ENCODE data around the gene GDPGP1.
"Not testable (repeated sequence)": the region's sequence is repeated elsewhere in the genome, so short reads cannot be mapped to it uniquely, and the experiment has no call there.

GDPGP1 gene

GRCh38 chr15:90264671-90265070 is 30.7 kb downstream of the GDPGP1 start:
- DNase-seq = no peak

DNA sequence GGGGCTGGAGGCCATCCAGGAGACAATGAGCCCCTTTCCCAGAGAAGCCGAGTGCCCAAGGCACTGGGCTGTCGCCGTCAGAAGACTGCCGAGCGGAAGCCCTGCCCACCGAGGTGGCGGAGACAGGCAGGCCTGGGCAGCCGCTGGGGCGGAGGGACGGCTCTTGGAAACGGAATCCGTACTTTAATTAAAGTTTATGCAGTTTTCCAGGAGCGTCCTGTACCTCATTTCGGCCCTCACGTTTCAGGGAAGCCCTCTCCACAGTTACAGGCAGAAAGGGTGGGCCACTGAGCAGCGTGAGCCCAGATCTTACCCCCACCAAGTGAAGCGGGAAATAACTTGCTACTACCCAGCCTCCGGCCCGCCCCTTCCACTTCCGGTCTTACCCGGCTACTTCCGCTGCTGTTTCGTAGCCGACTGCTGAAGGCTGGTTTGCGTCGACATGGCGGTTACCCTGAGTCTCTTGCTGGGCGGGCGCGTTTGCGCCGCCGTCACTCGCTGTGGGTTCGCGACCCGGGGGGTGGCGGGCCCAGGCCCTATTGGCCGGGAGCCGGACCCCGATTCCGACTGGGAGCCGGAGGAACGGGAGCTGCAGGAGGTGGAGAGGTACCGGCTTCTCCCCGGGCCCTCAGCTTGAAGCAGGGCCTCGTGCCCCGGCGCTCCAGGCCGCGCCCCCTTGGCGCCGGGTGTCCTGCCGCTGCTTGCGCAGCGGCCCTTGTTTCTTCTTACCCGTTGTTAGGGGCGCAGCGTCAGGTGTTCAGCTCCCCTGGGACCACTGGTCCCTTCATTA is 31.5 kb downstream of the GDPGP1 start, which contains the start of gene NGRN:
NGRN (plus strand) TSS at position 402 of the 790 bp plus-strand sequence; CDS start at position 443, 41 bp downstream.
- DNase-seq = peak; percentile 40

DNA sequence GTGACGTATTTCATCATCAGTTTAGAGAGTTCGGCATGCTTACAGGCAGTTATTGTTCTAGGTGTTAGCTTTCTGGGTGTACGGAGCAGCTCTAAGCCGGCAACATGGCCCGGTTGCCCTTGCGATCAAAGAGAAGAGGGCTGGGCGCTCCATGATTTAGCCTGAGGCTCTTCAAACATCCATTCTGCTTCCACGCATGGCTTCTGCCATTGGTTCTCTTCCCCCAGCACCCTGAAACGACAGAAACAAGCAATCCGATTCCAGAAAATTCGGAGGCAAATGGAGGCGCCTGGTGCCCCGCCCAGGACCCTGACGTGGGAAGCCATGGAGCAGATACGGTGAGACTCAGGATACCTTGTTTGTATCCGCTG is 32.0 kb downstream of the GDPGP1 start:
- no peak for DNase-seq

- DNase-seq = no peak
These were observed 32.5 kb downstream of the GDPGP1 start for GRCh38 chr15:90266485-90266884.

DNA sequence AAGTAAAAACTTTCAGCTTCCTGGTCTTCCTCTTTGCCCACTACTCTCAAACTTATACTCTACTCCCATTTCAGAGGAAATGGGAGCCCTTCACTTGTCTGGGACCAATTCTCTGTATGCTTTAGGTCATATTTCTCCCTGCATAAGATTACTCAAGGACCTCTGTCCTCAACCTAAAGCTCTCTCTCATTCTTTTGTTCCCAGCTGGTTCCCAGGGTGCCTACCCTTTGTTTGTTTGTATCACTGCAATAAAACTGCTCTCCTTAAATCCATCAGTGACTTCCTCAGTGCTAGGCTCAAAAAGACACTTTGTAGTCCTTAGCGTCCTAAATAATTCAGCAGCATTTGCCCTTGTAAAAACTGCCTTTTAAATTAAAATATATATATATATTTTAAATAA is 34.4 kb downstream of the GDPGP1 start:
- DNase-seq = peak; percentile 48

- no peak for DNase-seq
These were observed 36.6 kb downstream of the GDPGP1 start for GRCh38 chr15:90270502-90271150.

- DNase-seq = no peak
These were observed 37.6 kb downstream of the GDPGP1 start for GRCh38 chr15:90271459-90272166.

DNA sequence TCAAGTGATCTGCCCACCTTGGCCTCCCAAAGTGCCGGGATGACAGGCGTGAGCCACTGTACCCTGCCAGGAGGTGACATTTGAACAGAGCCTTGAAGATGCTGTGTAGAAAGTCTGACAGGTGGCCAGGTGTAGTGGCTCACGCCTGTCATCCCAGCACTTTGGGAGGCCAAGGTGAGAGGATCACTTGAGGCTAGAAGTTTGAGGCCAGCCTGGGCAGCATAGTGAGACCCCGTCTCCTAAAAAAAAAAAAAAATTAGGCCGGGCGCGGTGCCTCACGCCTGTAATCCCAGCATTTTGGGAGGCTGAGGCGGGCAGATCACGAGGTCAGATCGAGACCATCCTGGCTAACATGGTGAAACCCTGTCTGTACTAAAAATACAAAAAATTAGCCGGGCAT is 44.5 kb downstream of the GDPGP1 start:
- DNase-seq = not testable (repeated sequence)

- DNase-seq = not testable (repeated sequence)
These were observed 46.7 kb downstream of the GDPGP1 start for GRCh38 chr15:90280743-90281142.

- not testable (repeated sequence) for DNase-seq
These were observed 47.6 kb downstream of the GDPGP1 start for GRCh38 chr15:90281637-90282036.

GRCh38 chr15:90286678-90287077 is 52.7 kb downstream of the GDPGP1 start:
- DNase-seq = no peak

GRCh38 chr15:90287101-90287500 is 53.1 kb downstream of the GDPGP1 start:
- DNase-seq = no peak

DNA sequence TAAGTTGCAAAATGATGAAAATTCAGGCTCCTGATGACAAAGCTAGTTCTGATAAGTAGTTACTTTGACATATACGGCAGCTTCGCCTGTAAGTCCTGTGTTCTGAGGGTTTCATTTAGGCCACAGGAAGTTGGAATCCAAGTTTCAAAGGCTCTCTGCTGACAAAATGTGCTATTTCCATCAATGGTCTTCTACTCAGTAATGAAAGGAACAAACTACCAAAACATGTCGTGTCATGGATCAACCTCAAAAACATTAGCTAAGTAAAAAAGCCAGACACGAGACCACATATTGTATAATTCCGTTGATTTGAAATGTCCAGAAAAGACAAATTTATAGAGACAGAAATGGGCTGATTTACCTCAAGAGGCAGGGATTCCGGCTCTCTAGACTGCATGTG is 53.9 kb downstream of the GDPGP1 start:
- no peak for DNase-seq

DNA sequence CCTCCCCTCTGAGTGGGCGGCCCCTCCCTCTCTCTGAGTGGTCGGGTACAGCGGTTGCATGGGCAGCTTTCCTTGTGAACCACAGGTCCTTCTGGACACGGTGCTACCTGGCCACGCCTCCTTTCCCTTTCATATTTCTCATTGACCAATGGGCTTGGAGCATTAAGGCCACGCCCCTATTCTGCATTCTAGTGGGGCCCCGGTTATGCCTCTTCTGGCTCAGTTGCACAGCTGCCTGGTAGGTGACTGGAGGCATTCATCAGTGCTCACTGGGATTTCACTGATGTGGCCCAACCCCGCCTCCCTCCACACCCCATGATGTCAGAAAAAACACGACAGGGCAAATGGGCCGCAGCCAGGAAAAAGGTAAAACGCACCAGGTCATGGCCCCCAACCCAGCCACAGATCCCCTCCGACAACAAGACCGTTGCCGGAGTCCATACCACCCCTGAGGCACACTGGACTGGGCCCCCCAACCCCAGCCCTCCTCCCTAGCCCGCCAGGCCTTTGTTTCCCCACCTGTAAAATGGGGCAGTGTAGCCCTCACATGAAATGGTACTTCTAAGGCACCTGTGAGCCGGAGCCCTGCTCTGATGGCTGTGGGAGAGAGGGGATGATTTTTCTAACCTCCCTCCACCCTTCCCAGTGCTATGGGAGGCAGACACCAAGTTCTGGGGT is 57.8 kb downstream of the GDPGP1 start:
- DNase-seq = peak; percentile 44

- peak; percentile 36 for DNase-seq
These were observed 59.2 kb downstream of the GDPGP1 start for GRCh38 chr15:90293040-90293810.

GRCh38 chr15:90294159-90294558 is 60.1 kb downstream of the GDPGP1 start:
- no peak for DNase-seq

DNA sequence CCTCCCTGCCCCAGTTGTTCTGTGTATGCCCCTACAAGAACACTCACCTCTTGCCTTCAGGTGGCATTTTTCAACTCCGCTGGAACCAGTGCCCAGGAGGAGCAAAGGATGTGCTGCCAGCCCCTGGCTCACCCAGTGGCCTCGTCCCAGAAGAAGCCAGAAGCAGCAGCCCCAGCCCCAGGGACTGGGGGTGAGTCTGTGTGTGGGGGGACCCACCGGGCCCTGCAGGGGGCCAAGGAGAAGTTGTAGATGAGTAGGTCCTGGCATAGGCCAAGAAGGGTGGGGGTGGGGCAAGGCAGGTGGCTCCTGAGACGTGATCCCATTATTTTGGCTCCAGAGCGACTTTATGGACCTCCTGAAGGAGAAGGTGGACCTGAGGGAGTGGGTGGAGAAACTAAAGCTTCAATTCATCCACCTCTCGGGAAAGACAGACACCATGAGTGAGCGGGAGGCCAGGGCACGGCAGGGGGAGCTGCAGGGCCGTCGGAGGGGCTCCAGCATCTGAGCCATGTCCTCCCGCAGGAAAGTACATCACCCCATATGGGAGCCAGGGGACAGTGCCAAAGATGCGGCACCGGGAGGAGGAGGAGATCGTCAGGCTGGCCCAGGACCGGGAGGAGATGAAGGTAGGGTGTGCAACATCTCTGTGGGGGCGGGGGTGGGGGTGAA is 60.7 kb downstream of the GDPGP1 start:
- DNase-seq = no peak

DNA sequence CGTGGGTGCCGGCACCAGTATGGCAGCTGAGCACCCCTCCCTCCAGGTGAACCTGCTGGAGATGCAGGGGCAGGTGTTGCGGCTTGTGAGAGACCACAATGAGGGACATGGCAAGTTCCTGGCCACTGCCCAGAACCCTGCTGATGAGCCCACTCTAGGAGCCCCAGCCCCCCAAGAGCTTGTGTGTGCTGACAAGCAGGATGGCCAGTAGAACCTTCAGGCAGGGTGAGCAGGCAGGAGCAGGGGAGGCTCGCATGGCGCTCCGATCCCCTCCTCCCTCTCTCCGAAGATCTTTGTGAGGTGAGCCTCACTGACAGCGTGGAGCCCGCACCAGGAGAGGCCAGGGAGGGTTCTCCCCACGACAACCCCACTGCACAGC is 61.2 kb downstream of the GDPGP1 start:
- DNase-seq = no peak

Measured in NCI-H2029 treated with DMSO at 0.1 percent for 48 hours (cell line).